Umbilical cord (tissue), 2 donors: ENCODE results near the gene CCDC174. TPM values are rescaled to one million over a fixed set of nuclear protein-coding genes. Genes with fewer than 3 reads are reported as not detected.

ENCODE experiments used
- DNase-seq: peaks from one replicate; pipeline ENCODE4 v3.0.0-alpha.2; 2015; ENCODE audit warnings: low spot score
- total RNA-seq: library from RNA; depleted of rRNA; stranded (reverse); fragments of >200 nt; gene quantifications from one replicate; pipeline ENCODE4 v1.2.3, GENCODE V29; 2014; ENCODE audit warnings: low replicate concordance; ENCODE audit not compliant: insufficient read depth

Gene CCDC174
- total RNA-seq, 1 donor from 2014 or later, result 14.2 TPM

DNA sequence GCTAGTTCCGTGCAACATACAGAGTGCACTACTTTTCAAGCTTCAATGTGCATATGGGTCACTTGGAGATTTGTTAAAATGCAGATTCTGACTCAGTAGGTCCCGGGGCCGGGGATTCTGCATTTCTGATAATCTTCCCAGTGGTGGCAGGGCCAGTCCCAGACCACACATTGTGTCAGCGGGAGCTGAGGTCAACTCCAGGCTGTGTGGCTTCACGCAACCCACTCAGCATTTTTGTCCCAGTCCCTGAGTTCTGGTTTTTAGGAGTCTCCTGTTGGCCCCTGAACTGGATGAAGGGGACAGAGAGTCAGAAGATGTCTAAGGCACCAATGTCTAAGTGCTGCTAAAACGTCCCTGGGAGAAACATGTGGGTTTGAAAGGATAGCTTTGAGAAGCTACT is 26.1 kb upstream of the CCDC174 start:
- no peak for DNase-seq

DNA sequence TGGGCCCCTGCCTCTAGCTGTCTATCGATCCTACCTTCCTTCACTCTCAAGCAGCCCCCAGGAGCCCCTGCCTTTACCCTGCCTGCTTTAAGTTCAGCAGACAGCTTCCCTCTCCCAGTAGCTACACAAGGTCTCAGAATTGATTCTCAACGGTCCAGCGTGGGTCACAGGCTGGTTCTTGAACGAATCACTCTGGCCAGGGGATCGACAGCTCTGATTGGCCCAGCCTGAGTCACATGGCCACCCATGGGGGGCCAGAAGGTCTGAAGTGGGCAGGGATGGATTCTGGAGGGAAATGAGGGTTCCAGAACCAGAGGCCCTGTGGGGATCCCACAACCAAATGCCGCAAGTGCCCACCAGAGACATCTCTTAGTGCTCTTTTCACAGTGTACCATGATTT is 23.7 kb upstream of the CCDC174 start:
- DNase-seq, result no peak

DNA sequence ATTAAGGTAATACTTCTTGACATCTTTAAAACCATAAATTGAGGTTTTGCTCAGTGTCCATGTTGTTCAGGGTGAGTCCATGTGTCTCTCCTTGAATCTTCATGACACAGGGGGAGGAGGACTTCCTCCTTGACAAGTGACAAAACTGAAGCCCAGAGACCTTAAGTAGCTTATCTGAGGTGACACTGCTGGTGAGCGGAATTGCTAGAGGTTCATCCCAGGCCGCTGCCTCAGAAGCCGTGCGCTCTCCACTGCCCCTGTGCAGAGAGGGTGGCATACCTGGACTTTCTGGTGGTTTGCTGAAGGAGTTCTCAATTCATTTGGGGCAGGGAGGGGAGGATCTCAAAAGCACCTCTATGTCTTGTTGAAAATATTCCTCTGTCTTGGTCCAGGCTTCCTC is 23.2 kb upstream of the CCDC174 start:
- DNase-seq, result no peak

DNA sequence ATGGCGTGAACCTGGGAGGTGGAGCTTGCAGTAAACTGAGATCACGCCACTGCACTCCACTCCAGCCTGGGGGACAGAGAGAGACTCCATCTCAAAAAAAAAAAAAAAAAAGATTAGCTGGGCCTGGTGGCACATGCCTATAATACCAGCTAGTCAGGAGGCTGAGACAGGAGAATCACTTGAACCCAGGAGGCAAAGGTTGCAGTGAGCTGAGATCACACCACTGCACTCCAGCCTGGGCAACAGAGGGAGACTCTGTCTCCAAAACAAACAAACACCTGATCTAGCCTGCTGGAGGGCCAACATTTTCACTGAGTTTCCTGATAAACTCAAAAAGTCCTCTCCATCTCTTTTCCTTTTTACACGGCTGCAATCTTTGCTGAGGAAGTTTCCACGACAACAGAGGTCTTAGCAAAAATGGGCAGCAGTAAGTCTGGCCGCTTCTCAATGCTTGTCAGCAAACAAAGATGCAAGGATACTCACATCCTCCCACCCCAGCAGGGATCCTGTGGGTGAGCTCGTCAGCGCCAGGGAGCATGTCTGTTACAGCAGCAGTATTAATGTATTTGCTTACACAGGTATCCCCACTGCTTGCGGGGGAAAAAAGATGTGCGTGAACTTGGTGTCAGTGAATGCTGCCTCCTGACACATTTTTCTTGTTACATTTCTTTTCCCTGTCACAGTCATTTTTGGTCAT is 21.0 kb upstream of the CCDC174 start:
- DNase-seq, result no peak

DNA sequence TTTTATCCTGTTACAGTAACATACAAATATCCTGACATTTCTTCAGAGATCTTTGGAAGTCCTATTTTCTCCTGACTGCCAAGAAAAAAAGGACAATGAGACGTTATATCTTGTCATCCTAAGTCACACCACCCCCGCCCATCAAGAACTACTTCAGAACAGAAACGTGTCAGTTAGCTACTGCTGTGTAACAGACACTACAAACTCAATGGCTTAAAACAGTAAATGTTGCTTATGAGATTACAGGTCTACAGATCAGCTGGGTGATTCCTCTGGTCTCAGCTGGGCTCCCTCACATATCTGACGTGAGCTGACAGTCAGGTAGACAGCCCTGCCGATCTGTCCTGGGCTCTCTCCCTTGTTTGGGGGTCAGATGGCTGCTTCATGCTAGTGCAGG is 20.5 kb upstream of the CCDC174 start:
- DNase-seq, result no peak

DNA sequence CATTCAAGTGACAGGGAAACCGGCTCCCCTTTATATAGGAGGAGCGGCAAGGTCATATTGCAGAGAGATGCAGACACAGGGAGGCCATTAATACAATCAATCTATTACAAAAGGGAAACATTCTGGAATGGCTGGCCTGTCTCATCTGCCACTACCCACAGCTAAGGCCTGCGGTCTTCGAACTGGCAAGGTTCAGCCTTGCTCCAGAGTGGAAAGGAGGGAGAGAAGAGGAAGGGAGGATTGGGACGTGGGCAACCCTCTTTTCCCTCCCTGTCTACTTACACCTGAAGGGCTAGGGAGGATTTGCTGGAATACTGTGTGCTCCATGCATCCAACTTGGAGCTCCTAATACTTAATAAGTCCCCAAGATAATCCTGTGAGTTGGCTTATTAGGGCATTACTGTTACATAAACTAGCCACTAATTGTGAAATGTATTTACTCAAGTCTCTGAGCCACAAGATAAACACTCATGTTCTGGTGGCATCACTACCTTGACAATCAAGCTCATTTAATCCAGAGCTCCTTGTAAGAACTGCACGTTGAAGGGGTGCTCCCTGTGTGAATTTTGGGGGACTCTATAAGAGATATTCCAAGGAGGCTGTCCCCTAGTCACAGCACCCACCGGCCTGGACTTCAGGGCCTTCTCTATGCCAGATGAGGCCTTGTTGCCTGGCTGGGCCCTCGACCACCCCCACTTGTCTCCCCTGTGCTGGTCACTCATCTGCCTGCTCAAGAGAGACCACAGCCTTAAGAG is 19.7 kb upstream of the CCDC174 start:
- DNase-seq, result no peak

DNA sequence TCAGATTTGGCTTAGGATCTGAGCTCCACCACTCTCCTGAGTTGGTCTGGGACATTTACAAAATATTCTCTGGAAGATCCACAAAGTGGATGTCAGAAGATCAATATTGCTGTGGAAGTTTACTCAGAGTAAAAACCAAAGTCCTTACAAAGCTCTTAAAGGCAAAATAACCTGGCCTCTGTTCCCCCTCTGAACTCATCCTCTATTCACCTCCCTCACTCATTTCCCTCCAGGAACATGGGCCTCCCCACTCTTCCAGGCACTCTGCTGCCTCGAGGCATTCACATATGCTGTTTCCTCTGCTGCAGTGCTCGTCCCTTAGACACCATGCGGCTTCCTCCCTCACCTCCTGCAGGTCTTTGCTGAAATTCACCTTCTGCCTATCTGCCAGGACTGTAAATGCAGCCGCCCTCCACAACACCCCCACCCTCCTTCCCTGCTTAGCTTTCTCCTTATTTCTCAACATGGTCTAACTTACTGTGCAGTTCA is 19.1 kb upstream of the CCDC174 start:
- DNase-seq, result no peak

DNA sequence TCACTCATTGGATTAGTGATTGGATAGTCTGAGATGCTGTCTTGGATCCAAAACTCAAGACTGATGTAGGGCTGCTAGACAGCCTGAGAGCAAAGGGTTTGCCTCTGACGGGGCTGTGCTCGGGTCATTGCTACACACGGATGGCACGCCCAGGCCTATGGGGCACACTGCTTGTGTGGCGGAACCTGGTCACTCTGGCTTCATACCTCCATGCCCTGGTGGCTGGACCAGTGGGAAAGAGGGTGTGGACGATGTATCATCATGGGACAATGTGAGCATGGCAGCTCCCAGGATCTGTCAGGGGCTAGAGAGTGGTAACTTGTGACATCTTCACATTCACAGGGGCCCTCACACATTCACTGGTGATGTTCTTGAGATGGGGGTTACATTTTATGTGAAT is 18.1 kb upstream of the CCDC174 start:
- DNase-seq, result no peak

DNA sequence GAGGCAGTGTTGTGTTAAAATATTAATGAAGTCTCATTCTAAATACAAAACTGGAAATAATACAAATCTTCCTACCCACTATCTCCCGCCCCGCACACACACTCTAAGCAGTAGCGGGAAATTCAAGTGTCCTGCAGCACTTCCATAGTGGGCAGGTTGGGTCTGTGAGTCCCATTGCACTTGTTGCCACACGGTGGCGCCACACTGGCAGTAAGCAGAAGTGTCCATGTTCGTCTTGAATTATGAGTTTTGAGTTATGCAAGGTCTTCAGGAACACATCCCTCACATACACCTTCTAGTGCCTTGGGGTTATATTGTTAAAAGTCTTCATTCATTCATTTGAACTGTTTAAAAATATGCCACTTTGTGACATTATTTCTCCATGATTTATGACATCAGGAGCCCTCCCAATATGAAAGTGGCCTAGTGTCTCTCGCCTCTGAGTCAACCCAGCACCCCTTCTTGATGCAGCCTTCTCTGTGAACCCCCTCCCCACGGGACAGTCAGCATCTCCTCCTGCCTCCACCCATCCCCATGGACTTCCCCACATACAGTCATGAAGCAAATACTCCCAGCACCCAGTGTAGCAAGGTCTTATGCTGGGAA is 17.6 kb upstream of the CCDC174 start:
- DNase-seq, result peak; percentile 26

DNA sequence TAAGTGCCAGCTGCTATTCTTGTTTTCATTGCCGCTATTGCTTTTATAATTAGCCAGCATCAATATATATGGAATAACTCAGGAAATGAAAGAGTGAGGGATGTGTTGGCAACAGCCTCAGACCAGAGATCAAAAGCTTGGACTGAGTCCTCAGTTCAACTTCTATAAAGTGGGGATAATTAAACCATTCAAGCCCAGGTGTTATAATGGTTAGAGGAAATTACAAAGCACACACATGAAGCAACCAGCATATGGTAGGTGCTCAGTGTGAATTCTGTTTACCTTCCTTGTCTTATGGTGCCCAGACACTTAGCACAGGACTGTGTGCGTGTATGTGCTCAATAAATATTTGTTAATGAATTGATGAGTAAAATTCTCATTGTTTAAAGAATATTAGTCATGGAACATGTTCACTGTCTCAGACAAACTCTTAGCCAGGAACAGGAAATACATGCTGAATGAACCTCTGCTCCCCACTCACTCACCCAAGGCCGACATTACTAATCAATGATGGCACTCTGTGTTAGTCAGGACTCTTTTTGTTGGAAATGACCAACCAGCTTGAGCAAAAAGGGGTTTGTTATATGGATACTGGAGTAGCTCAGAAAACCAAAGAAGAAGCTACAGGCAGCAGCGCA is 16.7 kb upstream of the CCDC174 start:
- no peak for DNase-seq

DNA sequence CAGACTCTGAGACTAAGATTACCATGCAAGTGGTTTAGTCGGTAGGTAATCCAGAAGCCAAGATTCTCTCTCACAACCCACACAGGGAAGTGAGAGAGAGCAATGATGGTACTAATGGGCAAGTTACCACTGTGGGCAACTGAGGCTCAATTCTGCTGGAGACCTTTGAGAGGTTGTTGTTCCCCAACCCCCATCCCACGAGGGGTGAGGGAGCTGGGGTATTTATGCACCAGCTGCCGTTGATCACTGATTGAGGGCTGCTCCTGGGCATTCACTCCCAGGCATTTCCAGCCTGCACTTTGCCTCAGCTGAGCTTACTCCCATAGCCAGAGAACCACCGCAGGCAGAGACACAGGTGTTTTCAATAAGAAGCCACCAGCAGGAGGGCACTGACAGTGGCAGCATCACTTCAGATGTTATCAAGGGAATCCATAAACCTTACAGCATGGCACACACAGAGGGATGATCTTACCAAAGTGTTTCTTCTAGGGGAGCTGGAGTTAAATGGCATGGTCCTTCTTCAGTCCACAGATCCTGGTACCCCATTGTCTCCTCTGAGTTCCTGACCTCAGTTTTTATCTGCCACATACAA is 15.0 kb upstream of the CCDC174 start:
- DNase-seq, result no peak

DNA sequence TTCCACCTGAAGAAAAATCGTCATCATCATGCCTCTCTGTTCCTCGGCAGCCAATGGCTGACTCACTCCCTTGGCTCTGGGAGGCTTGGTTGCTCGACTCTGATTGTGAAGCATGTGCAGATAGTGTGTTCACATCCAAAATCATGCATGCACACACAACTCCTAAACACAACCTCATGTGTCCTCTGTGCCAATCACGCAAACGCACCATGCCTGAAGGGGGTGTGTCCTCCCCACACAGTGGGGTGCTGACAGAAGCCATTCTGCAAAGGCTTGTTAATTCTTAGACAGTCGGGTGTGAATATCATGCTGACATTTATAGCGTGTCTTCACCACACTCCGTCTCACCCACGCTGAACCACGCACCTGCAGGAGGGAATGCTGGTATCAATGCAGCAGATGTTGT is 11.4 kb upstream of the CCDC174 start:
- DNase-seq, result no peak

DNA sequence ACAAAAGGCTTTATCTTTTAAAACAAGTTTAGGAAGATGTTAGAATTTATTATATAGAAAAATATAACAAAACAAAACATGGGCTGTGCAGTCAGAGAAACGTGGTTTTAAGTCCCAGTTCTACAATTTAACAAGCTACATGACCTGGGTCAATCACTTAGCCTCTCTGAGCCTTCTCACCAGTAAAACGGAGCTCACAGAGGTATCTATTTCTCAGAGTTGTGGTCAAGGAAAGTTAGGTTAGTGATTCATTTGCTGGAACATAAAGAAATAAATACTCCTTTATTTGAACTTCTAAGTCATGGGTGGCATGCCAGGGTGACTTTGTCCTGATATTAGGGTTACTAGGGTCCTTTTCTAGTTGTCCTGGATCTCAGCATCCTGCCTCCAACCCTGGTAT is 10.8 kb upstream of the CCDC174 start:
- no peak for DNase-seq

DNA sequence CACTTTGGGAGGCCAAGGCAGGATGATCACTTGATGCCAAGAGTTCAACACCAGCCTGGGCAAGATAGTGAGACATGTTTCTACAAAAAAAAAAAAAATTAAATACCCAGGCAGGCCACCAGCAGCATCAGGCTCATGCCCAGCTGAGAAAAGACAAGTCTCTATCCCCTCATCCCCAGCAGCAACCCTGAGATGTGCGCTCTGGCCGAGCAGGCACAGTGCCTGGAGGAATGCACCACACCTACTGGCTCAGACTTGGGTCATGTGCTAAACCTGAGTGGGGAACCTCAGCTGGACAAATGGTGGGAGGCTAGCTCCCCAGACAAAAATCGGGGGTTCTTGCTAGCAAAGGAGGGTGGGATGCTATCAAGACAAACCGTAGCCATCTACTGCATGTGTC is 10.2 kb upstream of the CCDC174 start:
- DNase-seq, result no peak

DNA sequence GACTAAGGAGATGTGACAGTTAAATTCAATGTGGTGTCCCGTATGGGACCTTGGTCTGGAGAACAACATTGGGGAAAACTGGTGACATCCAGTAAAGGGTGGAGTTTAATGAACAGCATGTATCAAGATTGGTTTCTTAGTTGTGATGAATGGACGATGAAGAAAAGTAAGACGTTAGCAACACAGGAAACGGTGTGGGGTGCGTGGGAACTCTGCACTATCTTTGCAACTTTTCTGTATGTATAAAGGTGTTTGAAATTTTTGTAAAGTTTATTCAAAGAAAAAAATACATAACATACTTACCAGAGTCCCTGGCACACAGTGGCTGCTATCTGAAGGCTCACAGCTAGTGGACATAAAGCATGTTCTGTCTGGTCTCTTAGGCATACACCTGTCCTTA is 6.1 kb upstream of the CCDC174 start:
- DNase-seq, result no peak

DNA sequence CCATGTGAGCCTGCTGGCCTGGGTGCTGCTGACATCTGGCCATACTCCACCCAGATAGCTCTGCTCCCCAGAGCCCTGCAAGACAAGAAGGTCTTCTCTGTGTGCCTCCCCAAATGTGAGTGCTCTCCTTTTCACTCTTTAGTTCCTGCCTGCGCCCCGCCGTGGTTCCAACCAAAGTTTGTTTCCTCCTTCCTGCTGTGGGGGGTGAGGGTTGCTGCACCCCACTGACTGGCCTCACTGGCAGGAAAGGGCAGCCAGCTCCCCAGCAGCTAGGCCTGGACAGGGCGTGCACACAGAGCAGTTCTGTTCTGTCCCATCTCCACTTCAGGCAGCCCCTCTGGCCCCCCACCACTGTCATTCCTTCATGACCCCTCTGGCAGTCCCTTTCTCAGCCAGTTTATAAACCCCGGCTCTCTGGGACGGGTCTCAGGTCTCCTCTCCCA is 5.4 kb upstream of the CCDC174 start:
- no peak for DNase-seq

DNA sequence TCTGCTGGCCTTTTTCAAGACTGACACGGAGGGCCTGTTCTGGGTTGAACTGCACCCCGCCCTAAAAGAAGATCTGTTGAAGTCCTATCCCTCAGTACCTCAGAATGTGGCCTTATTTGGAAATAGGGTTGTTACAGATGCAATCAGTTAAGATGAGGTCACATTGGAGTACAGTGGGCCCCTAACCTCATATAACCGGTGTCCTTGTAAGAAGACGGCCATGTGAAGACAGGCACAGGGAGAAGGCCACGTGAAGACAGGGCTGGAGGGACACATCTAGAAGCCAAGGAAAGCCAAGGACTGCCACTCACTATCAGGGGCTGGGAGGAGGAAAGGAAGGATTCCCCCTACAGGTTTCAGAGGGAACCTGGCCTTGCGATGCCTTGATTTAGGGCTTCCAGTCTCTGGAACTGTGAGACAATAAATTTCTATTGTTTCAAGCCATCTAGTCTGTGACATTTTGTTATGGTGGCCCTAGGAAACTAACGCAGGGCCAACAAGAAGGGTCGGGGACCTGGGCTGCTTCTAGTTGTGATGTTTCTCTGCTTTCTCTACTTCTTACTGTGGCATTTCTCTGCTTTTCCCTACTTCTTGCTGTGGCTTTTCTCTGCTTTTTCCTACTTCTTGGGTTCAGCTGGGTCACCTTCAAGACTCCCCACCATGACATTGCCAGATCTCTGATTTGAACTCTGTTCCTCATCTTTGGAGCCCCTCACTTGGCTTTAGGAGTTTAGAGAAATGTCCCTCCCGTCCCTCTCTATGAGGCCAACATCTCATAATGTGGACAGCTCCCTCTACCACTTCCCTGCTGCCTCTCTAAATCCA is 4.8 kb upstream of the CCDC174 start:
- DNase-seq, result no peak

DNA sequence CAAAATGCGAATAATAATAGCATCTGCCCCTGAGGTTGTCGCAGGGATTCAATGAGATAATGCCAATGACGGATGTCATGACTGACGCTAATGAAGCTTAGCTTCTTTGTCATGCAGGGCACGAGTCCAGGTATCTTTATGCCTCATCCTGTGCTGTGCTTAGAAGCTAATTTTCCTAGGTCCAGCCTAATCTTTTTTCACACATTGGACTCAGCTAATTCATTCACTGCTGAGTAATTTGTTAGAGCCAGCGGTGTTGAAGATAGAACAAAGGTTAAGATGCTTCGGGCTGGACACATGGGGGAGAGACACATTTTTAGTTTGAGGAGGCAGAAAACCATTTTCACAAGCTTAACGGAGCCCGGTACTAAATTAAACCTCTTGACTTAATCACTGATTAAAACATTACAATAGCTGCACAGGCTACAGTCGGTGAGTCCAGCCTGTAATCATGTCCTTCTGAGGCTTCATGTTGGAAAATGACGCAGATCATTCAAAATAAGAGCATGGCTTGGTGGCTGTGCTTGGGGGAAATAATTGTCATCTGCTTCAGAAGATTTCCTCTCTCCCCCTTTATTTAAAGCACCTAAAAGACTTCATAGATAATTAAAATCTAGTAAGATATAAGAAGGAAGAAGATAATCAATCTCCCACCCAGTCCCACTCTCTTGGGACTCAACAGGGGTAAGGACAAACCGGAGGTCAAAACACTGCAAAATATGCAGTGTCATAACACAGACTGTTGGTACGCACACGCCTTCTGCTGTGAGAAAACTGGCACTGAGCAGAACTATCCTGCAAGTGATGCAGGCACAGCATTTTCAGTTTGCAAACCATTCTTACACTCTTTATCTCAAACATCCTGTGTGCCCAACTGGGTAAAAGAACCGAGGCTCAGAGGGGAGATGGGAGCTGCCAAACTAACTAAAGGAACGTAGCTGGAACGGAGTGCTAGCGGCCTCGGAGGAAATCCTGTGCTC is 3.3 kb upstream of the CCDC174 start:
- no peak for DNase-seq

DNA sequence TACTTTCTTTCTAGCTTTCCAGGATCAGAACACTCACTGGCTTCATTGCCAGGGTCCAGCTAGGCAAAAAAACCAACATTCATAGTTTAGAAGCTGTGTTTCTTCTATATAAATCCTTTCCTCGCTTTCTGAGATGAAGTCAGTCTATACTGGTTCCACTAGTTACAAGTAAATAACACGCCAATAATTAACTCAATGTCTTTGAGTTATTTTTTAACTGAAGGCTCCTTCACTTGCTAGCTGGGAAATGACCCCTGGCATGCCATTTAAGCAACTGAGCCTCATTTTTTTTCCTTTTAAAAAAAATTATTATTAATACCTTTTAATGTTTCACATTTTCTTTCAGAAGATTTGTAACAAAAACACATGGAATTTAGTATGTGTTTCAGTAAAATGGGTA is 2.1 kb upstream of the CCDC174 start:
- no peak for DNase-seq

DNA sequence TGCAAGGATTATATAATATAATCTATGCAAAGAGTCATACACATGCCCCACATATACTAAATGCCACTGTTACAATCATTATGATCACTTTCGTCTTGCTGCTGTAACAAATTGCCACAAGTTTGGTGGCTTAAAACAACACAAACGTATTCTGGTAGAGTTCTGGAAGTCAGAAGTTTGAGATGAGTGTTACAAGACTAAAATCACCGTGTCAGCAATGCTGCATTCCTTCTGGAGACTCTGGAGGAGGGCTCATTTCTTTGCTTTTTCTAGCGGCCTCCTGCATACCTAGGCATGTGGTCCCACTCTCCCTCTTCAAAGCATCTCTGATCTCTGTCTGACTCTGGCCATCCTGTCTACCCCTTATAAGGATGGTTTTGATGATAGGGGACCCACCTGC is 1.4 kb upstream of the CCDC174 start:
- DNase-seq, result no peak
